HEK293T (cell line): Measurements from ENCODE around the gene ERFL.
A peak's percentile ranks its signal among the peaks of the same experiment; 100 is the strongest.

Experiments used
- CTCF ChIA-PET: fragments of 350-600 bp; formaldehyde crosslinking; extraction: SDS; loops from one replicate; lab custom pipeline; 2021; ENCODE audit warnings: antibody characterized with exemption, inconsistent platforms; lab: Yijun Ruan, JAX
- POLR2A ChIA-PET: fragments of 350-600 bp; formaldehyde crosslinking; extraction: SDS; loops from one replicate; lab custom pipeline; 2020; ENCODE audit warnings: antibody characterized with exemption, inconsistent platforms; lab: Yijun Ruan, JAX
- DNase-seq: peaks from one replicate; pipeline ENCODE4 v3.0.0; 2012; ENCODE audit warnings: mixed read lengths; ENCODE audit errors: extremely low spot score
- ARNT ChIP-seq: fragments of 450-650 bp; IDR thresholded peaks from 2 replicates; pipeline ENCODE4 v1.6.1; 2017; ENCODE audit warnings: mild to moderate bottlenecking
- BHLHE40 ChIP-seq: fragments of 450-650 bp; IDR thresholded peaks from 2 replicates; pipeline ENCODE4 v1.6.1; 2016; ENCODE audit warnings: mild to moderate bottlenecking, moderate library complexity, borderline replicate concordance
- CTBP1 ChIP-seq: fragments of 450-650 bp; IDR thresholded peaks from 2 replicates; pipeline ENCODE4 v1.6.1; 2016; ENCODE audit warnings: borderline replicate concordance
- ELF4 ChIP-seq: fragments of 450-650 bp; IDR thresholded peaks from 2 replicates; pipeline ENCODE4 v1.6.1; 2017; ENCODE audit warnings: antibody characterized with exemption
- FOXA1 ChIP-seq: fragments of 450-650 bp; IDR thresholded peaks from 2 replicates; pipeline ENCODE4 v1.6.1; 2016; ENCODE audit warnings: mild to moderate bottlenecking
- FOXK2 ChIP-seq: fragments of 450-650 bp; IDR thresholded peaks from 2 replicates; pipeline ENCODE4 v1.6.1; 2016; ENCODE audit warnings: mild to moderate bottlenecking
- FOXM1 ChIP-seq: fragments of 450-650 bp; IDR thresholded peaks from 2 replicates; pipeline ENCODE4 v1.6.1; 2017; ENCODE audit warnings: mild to moderate bottlenecking, borderline replicate concordance
- HDGF ChIP-seq: fragments of 450-650 bp; IDR thresholded peaks from 2 replicates; pipeline ENCODE4 v1.6.1; 2017; ENCODE audit warnings: antibody characterized with exemption, borderline replicate concordance
- L3MBTL2 ChIP-seq: fragments of 450-650 bp; conservative IDR thresholded peaks from 2 replicates; pipeline ENCODE4 v1.6.1; 2016; ENCODE audit warnings: mild to moderate bottlenecking
- LEF1 ChIP-seq: fragments of 450-650 bp; IDR thresholded peaks from 2 replicates; pipeline ENCODE4 v1.6.1; 2017; ENCODE audit warnings: mild to moderate bottlenecking, borderline replicate concordance
- NFRKB ChIP-seq: fragments of 450-650 bp; IDR thresholded peaks from 2 replicates; pipeline ENCODE4 v1.6.1; 2016; ENCODE audit warnings: mild to moderate bottlenecking, moderate library complexity
- SP1 ChIP-seq: fragments of 450-650 bp; IDR thresholded peaks from 2 replicates; pipeline ENCODE4 v1.6.1; 2017
- SUZ12 ChIP-seq: fragments of 450-650 bp; IDR thresholded peaks from 2 replicates; pipeline ENCODE4 v1.6.1; 2016; ENCODE audit warnings: mild to moderate bottlenecking
- TARDBP ChIP-seq: fragments of 450-650 bp; IDR thresholded peaks from 2 replicates; pipeline ENCODE4 v1.6.1; 2016
- ZNF384 ChIP-seq: fragments of 450-650 bp; IDR thresholded peaks from 2 replicates; pipeline ENCODE4 v1.6.1; 2016
- TF ChIP-seq, protein P1 (sequence below): fragments of 450-650 bp; IDR thresholded peaks from 2 replicates; pipeline ENCODE4 v1.6.1; 2016

Gene ERFL

DNA sequence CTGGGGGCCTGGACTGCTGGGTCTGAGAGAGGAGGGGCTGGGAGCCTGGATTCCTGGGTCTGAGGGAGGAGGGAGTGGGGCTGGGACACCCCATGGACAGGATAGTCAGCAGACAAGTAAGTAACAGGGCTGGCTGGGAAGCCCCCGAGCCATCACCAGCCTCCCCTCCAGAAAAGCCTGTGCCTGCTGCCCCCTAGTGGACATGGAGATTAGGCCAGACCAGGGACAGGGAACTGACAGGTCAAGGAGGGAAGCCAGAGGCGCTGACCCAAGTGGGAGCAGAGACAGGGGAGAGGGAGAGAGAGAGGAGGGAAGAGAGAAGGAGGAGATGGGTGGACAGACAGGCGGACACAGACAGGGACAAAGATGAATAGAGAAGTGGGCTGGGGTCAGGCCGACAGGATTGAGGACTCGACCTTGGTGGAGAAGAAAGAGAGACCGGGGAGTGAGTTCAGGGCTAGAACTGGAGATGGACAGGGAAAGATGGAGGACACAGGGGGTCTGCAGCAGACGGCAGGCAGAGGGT, 6.7 kb upstream of the ERFL start:
- TF ChIP-seq, protein P1, sequence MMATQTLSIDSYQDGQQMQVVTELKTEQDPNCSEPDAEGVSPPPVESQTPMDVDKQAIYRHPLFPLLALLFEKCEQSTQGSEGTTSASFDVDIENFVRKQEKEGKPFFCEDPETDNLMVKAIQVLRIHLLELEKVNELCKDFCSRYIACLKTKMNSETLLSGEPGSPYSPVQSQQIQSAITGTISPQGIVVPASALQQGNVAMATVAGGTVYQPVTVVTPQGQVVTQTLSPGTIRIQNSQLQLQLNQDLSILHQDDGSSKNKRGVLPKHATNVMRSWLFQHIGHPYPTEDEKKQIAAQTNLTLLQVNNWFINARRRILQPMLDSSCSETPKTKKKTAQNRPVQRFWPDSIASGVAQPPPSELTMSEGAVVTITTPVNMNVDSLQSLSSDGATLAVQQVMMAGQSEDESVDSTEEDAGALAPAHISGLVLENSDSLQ: peak; percentile 46
- TF ChIP-seq NFRKB: no peak
- TF ChIP-seq SP1: no peak
- ChIA-PET CTCF (interaction anchor here (1.0 kb wide), 1 partner anchor 62 kb away, joined by 3 read pairs; no protein-coding TSS in a partner anchor), POLR2A (no interaction called here)
- DNase-seq: peak; percentile 79

- DNase-seq: no peak
- ChIA-PET CTCF (interaction anchor here (0.6 to 1.0 kb wide), 2 partner anchors 58 to 99 kb away, joined by 3 to 4 read pairs; no protein-coding TSS in a partner anchor), POLR2A (no interaction called here)
- no peak for TF ChIP-seq FOXM1
- TF ChIP-seq NFRKB: no peak
- TF ChIP-seq TARDBP: no peak
- TF ChIP-seq SP1: no peak
- TF ChIP-seq CTBP1: no peak
- TF ChIP-seq HDGF: no peak
- no peak for TF ChIP-seq L3MBTL2
- no peak for TF ChIP-seq BHLHE40
- TF ChIP-seq FOXA1: no peak
- TF ChIP-seq ELF4: no peak
- TF ChIP-seq LEF1: no peak
- no peak for TF ChIP-seq FOXK2
- TF ChIP-seq ZNF384: no peak
- no peak for TF ChIP-seq ARNT
- TF ChIP-seq, protein P1: no peak
- no peak for TF ChIP-seq SUZ12
Measured at GRCh38 chr19:41933693-41934426, 5.6 kb upstream of the ERFL start.

DNA sequence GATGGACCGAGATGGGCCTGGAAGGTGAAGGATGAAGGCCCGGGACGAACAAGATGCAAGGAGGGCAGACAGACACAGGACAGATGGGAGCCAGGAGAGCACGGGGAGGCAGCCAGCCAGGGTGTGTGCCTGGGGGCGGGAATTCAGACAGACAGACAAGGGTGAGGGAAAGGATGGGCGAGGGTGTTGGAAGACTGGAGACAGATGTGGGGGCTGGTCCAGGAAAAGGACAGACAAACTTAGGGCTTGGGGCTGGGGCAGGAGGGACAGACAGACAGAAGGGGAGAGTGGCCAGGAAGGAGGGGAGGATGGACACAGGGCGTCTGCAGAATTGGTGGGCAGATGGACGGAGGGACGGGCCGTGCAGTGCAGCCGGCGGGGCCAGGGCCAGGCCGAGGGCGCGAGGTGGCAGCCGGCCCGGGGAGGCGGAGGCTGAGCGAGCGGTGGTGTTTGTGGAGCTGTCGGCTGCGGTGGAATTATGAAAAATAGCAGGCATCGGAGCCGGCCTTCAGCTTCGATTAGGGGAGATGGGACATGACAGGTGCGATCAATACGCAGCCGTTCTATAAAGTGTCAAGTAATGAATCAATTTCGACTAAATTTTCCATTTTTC, 4.6 kb upstream of the ERFL start:
- TF ChIP-seq FOXA1: no peak
- no peak for TF ChIP-seq LEF1
- no peak for TF ChIP-seq TARDBP
- TF ChIP-seq, protein P1: no peak
- TF ChIP-seq CTBP1: no peak
- TF ChIP-seq ELF4: no peak
- no peak for TF ChIP-seq FOXK2
- TF ChIP-seq FOXM1: no peak
- no peak for TF ChIP-seq BHLHE40
- TF ChIP-seq ARNT: no peak
- no peak for TF ChIP-seq NFRKB
- no peak for TF ChIP-seq SP1
- TF ChIP-seq HDGF: no peak
- TF ChIP-seq ZNF384: no peak
- no peak for TF ChIP-seq SUZ12
- no peak for TF ChIP-seq L3MBTL2
- DNase-seq: no peak
- ChIA-PET CTCF (no interaction called here), POLR2A (no interaction called here)

DNA sequence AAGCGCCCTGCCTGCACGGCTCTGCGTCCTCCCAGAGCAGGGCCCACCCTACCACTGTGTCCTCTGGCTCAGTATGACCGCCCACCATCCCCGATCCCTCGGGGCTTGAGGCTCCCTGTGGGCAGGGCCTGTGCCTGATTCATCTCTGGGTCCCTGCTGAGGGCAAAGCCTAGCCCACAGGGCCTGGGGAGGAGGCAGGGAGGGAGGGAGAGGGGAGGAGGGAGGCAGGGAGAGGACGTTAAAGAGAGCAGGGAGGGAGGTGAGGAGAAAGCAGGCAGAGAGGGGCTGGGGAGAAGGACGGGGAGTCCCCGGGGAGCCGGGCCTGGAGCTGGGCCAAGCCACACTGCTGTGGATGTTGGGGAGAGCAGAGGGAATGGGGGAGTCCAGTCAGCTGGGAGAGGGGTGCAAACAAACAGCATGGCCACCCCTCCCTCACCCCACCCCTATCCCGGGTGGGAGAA, 4.0 kb upstream of the ERFL start:
- ChIA-PET CTCF (no interaction called here), POLR2A (no interaction called here)
- TF ChIP-seq, protein P1: no peak
- TF ChIP-seq FOXM1 (no peak), CTBP1 (no peak), NFRKB (no peak), L3MBTL2 (no peak), ARNT (no peak), FOXK2 (no peak)
- no peak for DNase-seq

DNA sequence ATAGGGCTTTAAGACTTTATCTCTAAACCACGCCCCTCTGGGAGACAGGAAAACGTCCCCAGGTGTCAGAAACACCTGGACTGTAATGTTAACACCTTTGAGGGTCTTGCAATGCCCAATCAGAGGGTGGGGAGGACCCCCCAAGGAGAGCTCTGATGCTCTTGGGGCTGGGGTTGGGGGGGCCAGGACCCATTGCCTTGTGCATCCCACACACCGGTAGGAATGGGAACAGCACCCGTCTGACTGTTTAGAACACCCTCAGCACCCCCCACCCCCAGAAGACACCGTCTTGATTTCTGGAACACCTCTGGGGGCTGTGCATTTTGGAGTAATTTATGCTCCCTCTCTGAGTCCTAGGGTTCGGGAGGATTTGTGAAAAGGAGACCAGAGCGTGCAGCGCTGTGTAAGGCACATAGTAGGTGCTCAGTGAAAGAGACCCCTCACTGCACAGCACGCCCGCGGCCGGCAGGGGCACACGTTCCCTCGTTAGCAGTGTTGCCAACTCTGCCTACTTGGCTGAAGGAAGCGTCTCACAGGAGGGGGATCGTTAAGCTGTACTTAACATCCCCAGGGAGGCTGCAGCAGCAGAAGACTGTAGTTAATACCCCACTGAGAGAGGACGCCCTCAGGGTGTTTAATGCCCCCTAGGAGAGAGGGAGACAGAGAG, 2.8 kb upstream of the ERFL start:
- peak; percentile 50 for DNase-seq
- CTCF ChIA-PET: interaction anchor here (0.6 kb wide), 1 partner anchor 12 kb away, joined by 4 read pairs; no protein-coding TSS in a partner anchor

More for the DNA sequence above, 2.8 kb upstream of the ERFL start:
- no peak for TF ChIP-seq SUZ12
- no peak for TF ChIP-seq SP1
- no peak for TF ChIP-seq LEF1
- TF ChIP-seq HDGF: no peak
- no peak for TF ChIP-seq TARDBP
- TF ChIP-seq, protein P1: no peak
- TF ChIP-seq BHLHE40: no peak
- no peak for TF ChIP-seq FOXK2
- no peak for TF ChIP-seq FOXM1
- no peak for TF ChIP-seq ZNF384
- TF ChIP-seq NFRKB: no peak
- TF ChIP-seq ELF4: no peak
- no peak for TF ChIP-seq ARNT
- TF ChIP-seq FOXA1: no peak
- no peak for TF ChIP-seq CTBP1
- no peak for TF ChIP-seq L3MBTL2
- POLR2A ChIA-PET: interaction anchor here (2.3 to 2.8 kb wide), 2 partner anchors 47 to 71 kb away, joined by 8 to 11 read pairs; partner anchors contain the start of gene RPS19
